ENCODE results near the gene DARS1.

Gene DARS1

DNA sequence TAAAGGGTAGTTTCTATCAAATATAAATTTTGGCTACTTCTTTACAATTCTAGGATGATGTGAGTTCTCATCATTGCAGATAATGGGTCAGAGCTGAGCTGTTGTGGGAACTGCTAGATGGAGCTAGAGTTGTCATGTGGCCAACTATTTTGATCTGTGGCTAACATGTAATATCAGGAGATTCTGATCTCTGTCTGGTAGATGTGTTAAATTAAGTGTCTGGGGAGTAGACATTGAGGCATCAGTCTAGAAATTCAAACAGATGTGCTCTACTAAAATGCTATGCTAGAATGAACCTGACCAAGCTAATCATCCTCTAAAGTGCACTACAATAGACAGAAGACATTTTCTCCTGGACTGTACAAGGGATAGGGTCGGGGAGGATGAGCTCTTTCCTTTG is 30.3 kb upstream of the DARS1 start:
- DNase-seq (ENCODE audit: low read depth): no peak

DNA sequence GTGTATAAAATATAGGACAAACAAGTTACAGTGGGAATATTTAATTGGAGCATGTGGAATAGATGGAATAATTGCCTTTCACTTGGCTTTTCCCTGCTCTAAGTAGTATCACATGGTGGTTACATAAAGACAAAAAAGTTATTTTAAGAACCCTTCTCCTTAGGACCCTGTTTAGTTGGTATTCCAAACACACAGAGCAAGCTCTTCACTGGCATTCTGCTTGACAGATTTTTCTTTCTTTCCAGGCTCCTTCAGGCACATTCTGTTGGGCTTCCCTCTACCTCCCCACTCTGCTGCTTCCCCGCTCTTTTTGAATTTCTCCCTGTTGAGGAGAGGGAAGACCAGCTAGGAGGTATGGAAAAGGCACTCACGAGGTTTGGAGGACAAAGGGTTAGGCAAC is 29.0 kb upstream of the DARS1 start:
- DNase-seq (ENCODE audit: low read depth): no peak

DNA sequence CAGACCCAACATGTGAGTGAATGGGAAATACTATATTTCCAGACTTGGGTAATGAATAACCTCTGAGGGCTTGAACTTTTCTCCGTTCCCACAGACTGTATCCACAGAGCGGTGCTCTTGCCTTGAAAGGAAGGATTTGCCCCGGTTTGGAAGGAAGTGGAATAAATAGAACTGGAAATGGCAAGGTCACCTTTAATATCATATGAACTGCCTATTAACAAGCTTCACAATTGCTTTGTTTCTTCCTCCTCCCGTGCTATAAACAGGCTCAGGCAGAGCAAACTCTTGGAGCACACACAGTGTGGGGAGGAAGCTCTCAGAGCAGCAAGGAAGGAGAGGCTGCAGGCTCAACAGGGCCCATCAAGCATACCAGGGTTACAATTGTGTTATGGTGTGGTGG is 28.5 kb upstream of the DARS1 start:
- DNase-seq (ENCODE audit: low read depth): no peak

DNA sequence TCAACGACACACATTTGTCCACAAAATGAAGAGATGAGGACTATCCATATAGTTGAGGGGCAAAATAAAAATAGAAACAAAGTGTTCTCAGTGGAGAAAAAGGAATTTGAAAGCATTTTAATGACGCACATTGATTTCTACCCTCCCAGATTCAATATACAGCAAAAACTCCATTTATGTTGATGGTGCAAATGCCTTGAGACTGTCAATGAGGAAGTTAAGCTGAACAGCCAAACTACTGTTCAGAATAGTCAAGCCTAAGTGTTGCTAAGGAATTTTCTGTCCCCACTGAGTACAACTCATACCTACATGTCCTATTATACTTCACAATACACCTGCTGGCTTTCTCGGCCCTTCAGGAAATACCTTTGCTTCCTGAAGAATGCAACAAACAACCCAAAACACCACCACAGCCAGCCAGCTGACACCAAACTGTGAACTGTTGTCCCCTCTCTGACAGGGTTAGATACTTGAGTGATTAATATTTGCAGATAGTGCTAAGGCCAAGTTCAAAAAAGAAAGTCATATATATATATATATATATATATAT is 27.8 kb upstream of the DARS1 start:
- no peak for DNase-seq (ENCODE audit: low read depth)

DNA sequence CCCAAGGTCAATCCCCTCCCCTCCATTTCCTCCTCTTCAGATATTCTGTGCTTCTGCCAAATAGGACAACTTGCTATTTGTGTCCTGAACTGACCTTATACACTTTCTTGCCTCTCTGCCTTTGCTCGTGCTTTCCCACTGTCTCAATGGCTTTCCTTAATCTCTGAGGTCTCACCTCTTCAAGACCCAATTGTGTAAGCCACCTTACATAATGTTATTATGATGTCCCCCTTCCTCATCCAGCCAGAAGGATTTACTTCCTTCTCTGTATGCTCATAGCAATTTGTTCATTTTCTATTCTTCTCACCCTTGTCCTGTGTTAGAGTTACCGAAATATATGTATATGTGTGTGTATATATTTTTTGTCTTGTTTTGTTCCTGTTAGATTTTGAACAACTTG is 26.9 kb upstream of the DARS1 start:
- no peak for DNase-seq (ENCODE audit: low read depth)

DNA sequence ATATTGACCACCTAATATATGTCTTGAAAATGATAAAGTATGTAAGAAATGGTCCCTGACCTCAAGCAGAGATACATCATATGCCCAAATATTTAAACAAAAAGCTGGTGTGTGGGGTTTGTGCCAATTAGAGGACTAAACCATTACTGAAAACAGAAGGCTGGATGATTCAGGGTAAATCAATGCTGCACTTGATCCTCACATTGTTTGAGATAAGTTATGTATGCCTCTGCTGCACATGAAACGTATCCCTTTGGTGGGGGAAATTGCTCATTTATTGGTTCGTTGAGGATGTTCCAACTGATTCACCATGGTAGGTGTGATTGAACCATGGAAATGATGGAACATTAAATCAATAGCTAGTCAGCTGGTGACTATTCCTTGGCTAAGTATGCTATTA is 24.7 kb upstream of the DARS1 start:
- peak; percentile 68 for DNase-seq (ENCODE audit: low read depth)

DNA sequence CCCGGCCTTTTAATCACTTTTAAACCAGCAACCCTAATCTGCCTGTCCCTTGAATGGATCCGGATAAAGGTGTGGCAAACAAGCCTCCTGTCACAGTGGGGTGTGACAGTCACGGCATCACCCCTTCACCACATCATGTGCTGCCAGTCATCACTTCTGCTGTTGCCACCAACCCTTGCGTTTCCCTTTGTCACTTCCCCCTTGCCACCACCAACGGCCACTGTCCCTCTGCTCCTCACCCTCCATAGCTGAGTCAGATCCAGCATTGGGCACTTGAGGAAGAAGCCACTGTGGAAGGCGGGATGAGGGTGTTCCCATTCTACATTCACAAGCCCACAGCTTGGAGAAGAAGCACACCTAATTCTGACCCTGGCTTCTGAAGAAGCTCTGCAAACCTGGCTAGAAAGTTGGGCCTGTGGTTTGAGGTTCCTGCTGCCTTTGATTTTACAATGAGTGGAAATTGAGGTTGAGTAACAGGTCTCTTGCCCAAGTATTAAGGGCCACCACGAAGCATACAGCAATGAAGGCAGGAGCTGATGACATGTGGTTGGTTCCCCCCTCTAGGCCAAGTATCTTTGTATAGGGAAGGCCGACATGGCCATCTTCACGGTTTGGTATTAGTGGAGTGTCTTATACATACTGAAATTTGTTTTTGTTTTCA is 22.9 kb upstream of the DARS1 start:
- DNase-seq (ENCODE audit: low read depth): no peak

DNA sequence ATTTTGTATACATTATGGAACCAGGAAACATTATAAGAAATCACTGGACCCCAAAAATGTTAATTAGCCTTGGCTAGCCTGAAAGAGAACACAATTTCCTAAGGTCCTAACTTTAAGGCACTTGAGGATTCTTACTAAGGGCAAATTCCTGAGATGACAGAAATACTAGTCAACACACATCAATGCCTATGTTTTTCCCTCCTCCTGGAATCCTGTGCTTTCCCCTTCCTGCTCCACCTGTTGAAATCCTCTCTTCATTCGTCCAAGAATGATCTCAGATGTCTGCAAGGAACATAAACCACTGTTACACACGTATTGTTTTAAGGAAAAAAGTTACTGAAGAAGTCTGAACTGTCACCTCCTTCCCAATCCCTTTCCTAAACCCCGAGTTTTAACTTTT is 21.2 kb upstream of the DARS1 start:
- peak; percentile 26 for DNase-seq (ENCODE audit: low read depth)

DNA sequence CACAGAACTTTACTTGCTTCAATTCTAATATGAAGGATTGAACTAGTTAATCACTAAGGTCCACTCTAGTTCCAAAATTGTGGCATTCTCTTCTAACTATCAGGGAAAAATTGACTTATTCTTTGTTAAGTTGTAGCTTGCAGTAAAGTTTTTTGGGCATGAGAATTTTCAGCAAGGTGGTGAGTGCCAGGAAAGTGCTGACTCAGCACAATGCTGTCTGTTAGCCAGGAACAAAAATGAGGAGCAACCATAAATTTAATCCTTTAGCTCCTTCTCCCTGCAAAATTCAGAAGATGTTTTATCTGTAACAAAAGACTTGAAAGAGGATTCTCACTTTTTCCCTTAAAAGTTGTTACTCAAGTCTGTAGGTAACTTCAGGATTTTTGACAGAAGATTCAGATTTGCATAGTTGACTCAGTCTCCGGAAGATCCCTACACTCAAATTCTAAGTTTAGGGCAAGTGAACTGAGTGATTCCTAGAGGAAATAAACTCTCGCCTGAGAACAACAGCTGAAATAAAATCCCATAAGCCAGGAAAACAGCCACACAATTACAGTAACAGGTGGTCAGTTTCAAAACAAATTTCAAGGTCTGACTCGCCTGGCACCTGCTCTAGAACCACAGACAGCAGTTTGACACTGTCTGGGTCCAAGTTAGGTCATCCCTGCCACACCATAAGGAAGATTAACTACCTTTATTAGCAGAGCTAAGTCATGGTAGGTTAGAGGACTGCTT is 20.2 kb upstream of the DARS1 start:
- no peak for DNase-seq (ENCODE audit: low read depth)

DNA sequence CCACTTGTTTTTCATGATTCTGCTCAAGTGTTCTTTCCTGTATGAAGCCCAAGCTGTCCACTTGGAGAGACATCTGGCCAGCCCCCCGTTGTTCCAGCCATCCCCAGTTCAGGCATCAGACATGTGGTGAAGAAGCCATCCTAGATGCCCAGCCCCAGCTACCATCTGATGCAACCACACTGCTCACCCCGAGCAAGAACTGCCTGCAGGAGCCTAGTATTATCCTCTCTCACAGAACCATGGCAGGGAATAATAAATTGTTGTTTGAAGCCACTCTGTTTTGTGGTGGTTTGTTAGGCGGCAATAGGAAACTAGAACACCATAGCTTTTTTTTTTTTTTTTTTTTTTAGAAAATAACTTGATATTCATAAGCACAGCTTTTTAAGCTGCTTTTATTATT is 19.5 kb upstream of the DARS1 start:
- DNase-seq (ENCODE audit: low read depth): no peak

DNA sequence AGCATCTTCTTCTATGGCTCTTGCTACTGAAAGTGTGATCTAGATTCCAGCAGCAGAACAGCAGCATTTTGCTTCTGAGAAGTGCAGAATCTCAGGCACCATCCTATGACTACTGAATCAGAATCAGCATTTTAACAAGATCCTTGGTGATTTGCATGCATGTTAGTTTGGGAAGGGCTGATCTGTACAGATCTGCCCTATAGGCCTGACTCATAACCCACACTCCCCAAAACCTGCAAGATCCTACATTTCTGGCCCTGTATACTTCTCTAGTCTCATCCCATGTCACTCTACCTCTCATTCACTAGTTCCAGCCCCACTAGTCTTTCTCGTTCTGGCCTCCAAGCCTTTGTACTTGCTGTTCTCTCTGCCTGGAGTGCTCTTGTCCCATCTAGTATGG is 15.7 kb upstream of the DARS1 start:
- no peak for DNase-seq (ENCODE audit: low read depth)

DNA sequence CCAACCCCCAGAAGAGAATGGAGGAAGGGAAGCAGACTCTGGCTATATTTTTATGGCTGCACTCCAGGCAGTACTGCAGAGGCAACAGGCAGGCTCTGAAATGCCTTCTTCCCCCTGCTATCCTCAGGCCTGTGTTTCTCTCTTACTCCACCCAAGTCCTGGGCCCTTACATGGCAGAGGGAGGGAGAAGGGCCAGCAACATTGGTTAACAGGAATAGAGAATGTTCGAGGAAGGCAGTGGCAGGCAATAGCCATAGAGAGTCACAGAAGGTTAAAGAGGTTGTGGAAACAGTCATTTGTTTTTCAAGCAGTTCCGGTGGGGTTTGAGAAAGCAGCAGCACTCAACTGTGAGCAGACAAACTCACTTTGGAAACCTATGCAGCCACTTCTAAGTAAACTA is 15.1 kb upstream of the DARS1 start:
- DNase-seq (ENCODE audit: low read depth): no peak

DNA sequence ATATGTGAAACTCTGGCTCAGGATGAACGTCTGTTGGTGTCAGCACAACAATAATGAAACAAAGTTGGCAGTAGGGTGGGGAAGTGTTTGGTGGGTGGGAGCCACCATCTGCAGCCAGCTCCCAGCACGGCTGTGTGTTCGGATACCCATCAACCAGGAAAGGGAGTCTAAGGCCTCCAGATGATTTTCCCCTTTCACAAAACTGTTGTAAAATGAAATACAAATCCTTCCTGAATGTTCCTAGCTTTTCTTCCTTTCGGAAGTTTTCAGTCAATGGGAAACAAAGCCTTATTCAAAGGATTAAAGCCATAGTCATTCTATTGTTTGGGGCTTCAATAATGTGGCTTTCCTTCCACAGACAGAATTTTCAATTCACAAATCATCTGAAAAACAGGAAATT is 14.5 kb upstream of the DARS1 start:
- no peak for DNase-seq (ENCODE audit: low read depth)

DNA sequence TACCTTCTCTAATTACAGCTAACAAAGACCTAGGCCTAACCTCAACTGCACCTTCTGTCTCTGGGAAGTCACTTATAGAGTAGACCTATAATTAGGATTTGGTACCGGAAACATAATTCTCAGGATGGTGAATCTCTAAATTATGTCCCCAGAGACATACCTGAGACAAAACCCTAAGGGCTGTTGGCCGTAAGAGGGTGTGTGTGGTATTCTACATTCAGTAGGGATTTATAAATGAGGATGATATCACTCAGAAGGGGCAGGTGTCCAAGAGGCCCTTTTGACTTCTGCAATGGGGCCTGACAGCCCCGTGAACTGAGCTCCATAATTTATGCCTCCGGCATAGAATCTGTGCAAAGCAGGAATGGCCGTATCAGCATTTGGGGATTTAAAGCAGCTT is 13.5 kb upstream of the DARS1 start:
- DNase-seq (ENCODE audit: low read depth): no peak

DNA sequence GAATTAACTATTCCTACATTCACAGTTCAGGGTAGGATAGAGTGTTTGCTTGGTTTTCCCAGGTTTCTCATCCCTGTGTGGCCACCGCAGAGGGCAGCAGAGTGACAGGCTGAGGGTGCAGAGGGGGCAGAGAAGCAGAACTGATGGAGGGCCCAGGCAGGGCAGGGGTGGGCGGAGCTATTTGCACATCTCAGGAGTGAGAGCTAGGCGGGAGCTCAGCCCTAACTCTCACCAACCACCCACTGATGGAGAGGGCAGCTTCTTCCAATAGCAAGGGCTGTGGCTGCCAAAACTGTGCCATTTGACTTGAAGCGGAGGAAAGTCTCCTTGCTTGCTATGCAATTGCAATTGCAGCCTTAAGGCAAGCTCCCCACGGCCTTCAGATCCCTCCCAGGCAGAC is 12.0 kb upstream of the DARS1 start:
- DNase-seq (ENCODE audit: low read depth): no peak

DNA sequence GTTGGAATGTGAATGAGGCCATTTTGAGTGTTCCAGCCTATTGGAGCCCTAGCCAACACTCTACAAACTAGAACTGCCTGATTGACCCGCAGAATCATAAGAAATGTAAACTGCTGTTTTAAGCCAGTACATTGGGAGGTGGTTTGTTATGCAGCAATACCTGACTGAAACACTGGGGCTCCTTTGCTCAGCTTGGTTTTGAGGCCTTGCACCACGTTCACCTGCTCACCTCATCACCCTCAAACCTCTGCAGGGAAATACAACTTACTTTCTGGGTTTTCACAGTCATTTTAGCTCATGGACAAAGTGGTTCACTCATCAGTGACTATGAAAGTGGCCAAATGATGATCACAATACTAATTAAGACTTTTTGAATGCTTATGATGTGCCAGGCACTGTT is 10.9 kb upstream of the DARS1 start:
- DNase-seq (ENCODE audit: low read depth): no peak

DNA sequence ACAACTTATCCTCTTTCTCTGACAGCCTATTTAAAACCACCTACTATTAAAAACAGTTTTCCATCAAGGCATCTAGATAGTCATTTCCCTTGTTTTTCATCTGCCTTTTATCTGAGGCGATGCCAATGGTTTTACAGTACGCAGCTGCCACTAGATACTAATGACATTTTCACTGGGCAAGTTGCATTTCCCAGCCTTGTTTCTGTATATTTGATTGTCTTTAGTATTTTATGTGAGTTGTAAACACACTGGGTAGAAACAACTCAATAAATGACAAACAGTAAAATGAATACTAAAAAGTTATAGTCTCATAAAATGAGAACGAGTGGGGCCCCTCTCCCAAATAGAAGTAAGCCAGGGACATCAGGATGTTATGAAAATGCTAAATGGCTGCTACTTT is 8.9 kb upstream of the DARS1 start:
- DNase-seq (ENCODE audit: low read depth): no peak

DNA sequence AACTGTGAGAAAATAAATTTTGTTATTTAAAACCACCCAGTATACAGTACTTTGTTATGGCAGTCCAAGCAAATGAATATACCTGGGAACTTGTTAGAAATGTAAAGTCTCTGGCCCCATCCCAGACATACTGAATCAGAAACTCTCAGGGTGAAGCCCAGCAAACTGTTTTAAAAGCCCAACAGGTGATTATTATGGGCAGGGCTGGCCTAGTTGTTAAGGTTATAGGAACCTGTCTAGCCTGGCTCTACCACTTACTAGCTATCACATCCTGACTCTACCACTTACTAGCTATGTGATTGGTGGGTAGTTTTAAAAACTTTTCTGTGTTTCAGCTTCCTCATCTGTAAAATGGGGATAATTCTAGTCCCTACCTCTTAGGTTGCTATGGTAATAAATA is 8.0 kb upstream of the DARS1 start:
- DNase-seq (ENCODE audit: low read depth): no peak

DNA sequence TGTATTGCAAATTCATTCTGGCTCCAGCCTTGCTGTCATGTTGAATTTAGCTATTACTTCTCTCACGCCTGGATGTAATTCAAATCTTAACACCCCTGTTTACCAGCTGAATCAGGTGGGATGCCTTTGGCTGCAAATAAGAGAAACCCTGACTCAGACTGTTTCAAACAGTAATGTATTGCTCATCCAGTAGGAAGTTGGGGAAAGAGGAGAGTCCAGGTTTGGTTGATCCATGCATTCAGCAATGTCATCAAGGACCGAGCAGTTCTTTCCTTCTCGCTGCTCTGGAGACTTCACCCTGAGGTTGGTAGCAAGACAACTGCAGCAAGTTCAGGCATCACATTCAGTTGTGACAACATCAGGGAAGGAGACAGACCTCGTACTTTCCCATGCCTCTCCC is 6.4 kb upstream of the DARS1 start:
- no peak for DNase-seq (ENCODE audit: low read depth)

DNA sequence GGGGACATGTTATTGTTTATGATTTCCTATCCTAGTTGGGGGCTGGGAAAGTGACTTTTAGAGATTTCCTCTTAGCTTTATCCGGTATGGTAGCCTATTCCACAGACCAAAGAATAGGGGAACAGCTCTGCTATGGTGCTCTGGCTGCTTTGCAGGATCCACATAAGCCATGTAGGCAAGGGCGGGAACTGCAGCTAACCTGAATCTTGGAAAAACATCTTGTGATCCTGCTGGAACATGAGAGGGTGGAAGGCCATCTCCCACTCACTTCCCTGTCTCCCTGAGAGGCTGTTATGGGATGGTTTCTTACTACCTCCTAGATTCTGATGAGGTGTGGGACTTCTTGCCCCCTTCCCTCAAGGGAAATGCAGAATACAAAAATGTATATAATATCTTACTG is 2.0 kb upstream of the DARS1 start:
- DNase-seq (ENCODE audit: low read depth): no peak

DNA sequence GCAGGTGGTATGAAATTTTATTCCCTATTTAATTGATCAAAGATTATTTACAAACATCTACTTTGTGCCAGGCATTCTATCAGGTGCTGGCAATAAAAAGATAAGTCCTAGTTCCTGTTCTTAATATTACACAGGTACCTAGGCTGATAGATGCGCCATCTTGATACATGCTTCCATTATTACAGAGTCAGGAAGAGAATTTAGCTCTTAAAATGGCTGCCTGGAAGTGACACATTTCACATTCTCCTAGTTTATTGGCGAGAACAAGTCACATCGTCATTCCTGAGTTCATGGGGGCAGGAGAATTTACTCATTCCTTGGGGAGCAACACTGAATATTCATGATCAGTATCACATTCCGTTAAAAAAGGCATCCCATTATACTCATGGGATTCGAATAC is 1.1 kb upstream of the DARS1 start:
- no peak for DNase-seq (ENCODE audit: low read depth)

DNA sequence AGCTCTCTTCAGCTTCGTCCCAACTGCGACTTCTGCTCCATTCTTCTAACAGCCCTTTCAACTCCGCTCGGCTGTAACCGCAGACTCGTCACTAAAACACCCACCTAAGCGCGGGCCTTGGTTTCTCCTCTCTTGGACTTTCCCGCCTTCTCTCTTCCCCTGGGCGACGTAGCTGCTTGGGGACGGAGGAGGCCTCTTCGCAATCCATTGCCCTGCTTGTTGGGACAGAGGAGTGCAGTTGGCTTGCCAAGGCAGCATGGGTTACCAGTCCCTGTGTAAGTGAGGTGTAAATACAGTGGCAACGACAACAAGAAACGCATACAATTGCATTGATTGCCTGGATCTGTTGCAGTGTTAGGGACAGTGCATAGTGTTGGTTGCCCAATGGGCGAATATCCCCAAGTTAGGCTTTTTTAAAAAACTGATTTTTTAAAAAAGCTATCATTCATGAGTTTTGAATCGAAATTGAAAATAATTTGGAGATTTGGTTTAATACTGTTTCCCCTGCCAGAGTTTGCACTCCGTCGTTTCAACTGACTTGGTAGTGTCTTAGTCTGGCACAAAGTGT is 484 bp upstream of the DARS1 start:
- no peak for DNase-seq (ENCODE audit: low read depth)

DNA sequence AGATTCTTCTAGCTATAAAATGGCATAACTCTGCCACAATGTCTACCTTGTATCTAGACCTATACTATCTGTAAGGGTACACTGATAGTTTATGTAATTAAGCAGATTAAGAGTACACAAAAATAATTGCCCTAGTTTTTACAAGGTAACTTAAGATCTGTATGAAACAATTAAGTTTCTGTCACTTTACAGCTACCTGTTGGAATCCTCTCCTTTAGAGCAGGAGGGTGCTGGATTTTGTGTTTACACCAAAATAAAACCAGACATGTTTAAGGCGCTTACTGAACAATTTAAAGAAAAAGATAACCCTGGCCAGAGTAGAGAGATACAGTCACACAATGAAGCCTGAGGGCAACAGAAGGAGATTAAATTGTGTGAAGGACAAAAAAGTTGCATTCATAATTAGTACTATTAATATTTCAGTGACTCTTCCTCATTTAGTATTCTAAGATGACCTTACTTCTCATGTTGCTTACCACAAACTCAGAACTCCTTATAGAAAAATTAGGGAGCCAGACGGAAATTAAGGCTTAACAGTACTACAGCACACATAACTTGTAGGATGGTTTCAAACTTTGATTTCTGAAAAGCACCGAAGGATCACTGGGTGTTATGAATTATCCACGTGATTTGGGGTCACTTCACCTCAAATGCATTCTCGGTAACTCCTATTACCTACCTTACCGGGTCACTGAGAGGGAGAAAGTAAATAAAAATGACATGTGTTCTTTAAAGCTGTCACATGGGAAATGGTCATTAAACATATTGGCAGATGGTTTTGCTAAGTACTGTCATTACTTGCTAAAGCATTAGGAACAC is 1.0 kb downstream of the DARS1 start:
- no peak for DNase-seq (ENCODE audit: low read depth)

All from ELR (cell line).